HL-60 (cell line): Measurements from ENCODE around the gene MAPK1.
"Not testable (repeated sequence)": the region's sequence is repeated elsewhere in the genome, so short reads cannot be mapped to it uniquely, and the experiment has no call there.

Source experiments
- DNase-seq, 2 experiments: peaks; one replicate each; pipeline ENCODE4 v3.0.0-alpha.2; 2010 to 2020; ENCODE audit warnings: low read depth in 1 of 2, low spot score in 1 of 2
- H3K27ac ChIP-seq: fragments of 250-450 bp; sonication (Bioruptor Pico); replicated peaks from 2 replicates; pipeline ENCODE4 v1.5.1; 2020; ENCODE audit warnings: mild to moderate bottlenecking, moderate library complexity
- H3K27me3 ChIP-seq: fragments of 250-450 bp; sonication (Bioruptor Pico); 2 replicates; pipeline ENCODE4 v1.5.1; 2021; ENCODE audit warnings: mild to moderate bottlenecking, moderate library complexity; ENCODE audit not compliant: insufficient read depth, poor library complexity, severe bottlenecking
- H3K4me3 ChIP-seq: replicated peaks from 2 replicates; pipeline ENCODE4 v1.5.1; 2011; ENCODE audit warnings: mild to moderate bottlenecking, control low read depth, low read length; ENCODE audit not compliant: insufficient read depth
- CTCF ChIP-seq: IDR thresholded peaks from one replicate; pipeline ENCODE4 v1.5.1; 2011; ENCODE audit warnings: low read length, control low read depth, inconsistent platforms; ENCODE audit not compliant: insufficient read depth
- GABPA ChIP-seq: IDR thresholded peaks from 2 replicates; pipeline ENCODE4 v1.6.1; 2012; ENCODE audit warnings: low read depth
- POLR2AphosphoS5 ChIP-seq: IDR thresholded peaks from 2 replicates; pipeline ENCODE4 v1.6.1; 2012; ENCODE audit warnings: low read depth
- REST ChIP-seq: IDR thresholded peaks from 2 replicates; pipeline ENCODE4 v1.6.1; 2012; ENCODE audit warnings: low read depth; ENCODE audit not compliant: insufficient replicate concordance
- SPI1 ChIP-seq: IDR thresholded peaks from 2 replicates; pipeline ENCODE4 v1.6.1; 2012; ENCODE audit warnings: low read depth, mild to moderate bottlenecking, borderline replicate concordance

Gene MAPK1

GRCh38 chr22:21903283-21903682 is 35.8 kb upstream of the MAPK1 start:
- DNase-seq: no peak
- H3K4me3 ChIP-seq: no peak overlapping the region

GRCh38 chr22:21902296-21903087 is 35.0 kb upstream of the MAPK1 start:
- no peak for DNase-seq
- Histone ChIP-seq H3K27me3 (no peaks in the 10 kb centered on the region), H3K27ac (no peak overlapping the region), H3K4me3 (no peak overlapping the region)
- TF ChIP-seq SPI1: no peak

More at GRCh38 chr22:21903283-21903682, 35.8 kb upstream of the MAPK1 start:
- no peak for TF ChIP-seq POLR2AphosphoS5
- TF ChIP-seq CTCF: no peak
- TF ChIP-seq GABPA: no peak
- no peak for TF ChIP-seq SPI1
- no peak for TF ChIP-seq REST
- Histone ChIP-seq H3K27ac (no peak overlapping the region), H3K27me3 (no peaks in the 10 kb centered on the region)

- Histone ChIP-seq H3K27ac (no peak overlapping the region), H3K4me3 (no peak overlapping the region), H3K27me3 (no peaks in the 10 kb centered on the region)
- DNase-seq: no peak
- TF ChIP-seq SPI1 (no peak), REST (no peak), CTCF (no peak), GABPA (no peak), POLR2AphosphoS5 (no peak)
These were observed 31.0 kb upstream of the MAPK1 start for GRCh38 chr22:21898354-21898896.

GRCh38 chr22:21896951-21897513 is 29.6 kb upstream of the MAPK1 start:
- no peaks in the 10 kb centered on the region for H3K27me3 ChIP-seq
- DNase-seq: no peak
- TF ChIP-seq REST: no peak
- TF ChIP-seq CTCF: no peak
- no peak for TF ChIP-seq GABPA
- TF ChIP-seq POLR2AphosphoS5: no peak
- no peak for TF ChIP-seq SPI1
- H3K27ac ChIP-seq: no peak overlapping the region
- no peak overlapping the region for H3K4me3 ChIP-seq

GRCh38 chr22:21896275-21896674 is 28.8 kb upstream of the MAPK1 start:
- not testable (repeated sequence) for H3K4me3 ChIP-seq, H3K27ac ChIP-seq, DNase-seq, H3K27me3 ChIP-seq
